GM06990 (cell line): ENCODE measurements around the gene YIF1A.

Source experiments
- DNase-seq: peaks from one replicate; pipeline ENCODE4 v3.0.0-alpha.2; 2011; ENCODE audit not compliant: insufficient read length; ENCODE audit errors: extremely low read depth
- H3K27me3 ChIP-seq: replicated peaks from 2 replicates; pipeline ENCODE4 v1.6.0; 2011; ENCODE audit warnings: low read length; ENCODE audit not compliant: control insufficient read depth, insufficient read depth
- H3K36me3 ChIP-seq: 2 replicates; pipeline ENCODE4 v1.5.1; 2011; ENCODE audit warnings: low read length; ENCODE audit not compliant: control insufficient read depth, insufficient read depth
- H3K4me3 ChIP-seq: replicated peaks from 2 replicates; pipeline ENCODE4 v1.5.1; 2011; ENCODE audit warnings: low read depth, mild to moderate bottlenecking, control low read depth, low read length
- CTCF ChIP-seq: IDR thresholded peaks from 2 replicates; pipeline ENCODE4 v1.5.1; 2011; ENCODE audit warnings: low read length, control low read depth, mild to moderate bottlenecking, inconsistent platforms; ENCODE audit not compliant: insufficient read depth, poor library complexity, severe bottlenecking

Gene YIF1A

GRCh38 chr11:66289548-66290329, 796 bp upstream of the YIF1A start:
- Histone ChIP-seq H3K27me3 (peaks cover 1% of the 10 kb centered on the region), H3K4me3 (peak overlapping the region; percentile 71), H3K36me3 (peaks cover 12% of the 10 kb centered on the region)
- no peak for DNase-seq
- no peak for TF ChIP-seq CTCF

GRCh38 chr11:66287889-66288670, 863 bp downstream of the YIF1A start:
- no peak for TF ChIP-seq CTCF
- peak overlapping the region; percentile 71 for H3K4me3 ChIP-seq
- no peak for DNase-seq
- H3K36me3 ChIP-seq, result peaks cover 12% of the 10 kb centered on the region
- H3K27me3 ChIP-seq, result peaks cover under 1% of the 10 kb centered on the region

GRCh38 chr11:66287211-66287888, 1.6 kb downstream of the YIF1A start:
- TF ChIP-seq CTCF, result no peak
- Histone ChIP-seq H3K4me3 (peak overlapping the region; percentile 71), H3K27me3 (no peaks in the 10 kb centered on the region; the same call in none of the 2 replicates), H3K36me3 (peaks cover 12% of the 10 kb centered on the region)
- DNase-seq, result no peak

GRCh38 chr11:66286699-66287098, 2.2 kb downstream of the YIF1A start:
- H3K27me3 ChIP-seq, result no peaks in the 10 kb centered on the region; the same call in 1 of the 2 replicates
- no peak for DNase-seq
- TF ChIP-seq CTCF, result no peak
- no peak overlapping the region for H3K4me3 ChIP-seq
- peaks cover 12% of the 10 kb centered on the region for H3K36me3 ChIP-seq

- Histone ChIP-seq H3K4me3 (no peak overlapping the region), H3K27me3 (no peaks in the 10 kb centered on the region), H3K36me3 (peaks cover 12% of the 10 kb centered on the region)
- DNase-seq, result no peak
- TF ChIP-seq CTCF, result no peak
Measured at GRCh38 chr11:66285250-66285947, 3.5 kb downstream of the YIF1A start.
